GM12878 (cell line): ENCODE measurements around the gene NDUFB11. TPM values are rescaled to one million over a fixed set of nuclear protein-coding genes. Genes with fewer than 3 reads are reported as not detected.
A peak's percentile ranks its signal among the peaks of the same experiment; 100 is the strongest.

Experiments used
- ATAC-seq: fragments of 200-7000 bp; cut with Tn5 transposase; 3 replicates; pipeline ENCODE4 v1.9.1; 2020; ENCODE audit warnings: mild to moderate bottlenecking, moderate library complexity
- BruUV-seq: library from RNA; stranded (reverse); fragments of 400-500 nt; replicated peaks from 2 replicates; lab custom pipeline; 2021; lab: Mats Ljungman, UMichigan
- CTCF ChIA-PET: fragments of 300-600 bp; sonication (Branson Sonifier 250); formaldehyde crosslinking; extraction: SDS; loops from one replicate; lab custom pipeline; 2021; ENCODE audit warnings: inconsistent platforms; lab: Yijun Ruan, JAX
- POLR2A ChIA-PET: fragments of 350-600 bp; formaldehyde crosslinking; extraction: SDS; loops from one replicate; lab custom pipeline; 2021; ENCODE audit warnings: inconsistent platforms; lab: Charles Lee
- RAD21 ChIA-PET: fragments of 300-600 bp; sonication (Branson Sonifier 250); formaldehyde crosslinking; loops from one replicate; lab custom pipeline; 2023; ENCODE audit warnings: antibody characterized with exemption; ENCODE audit not compliant: unreplicated experiment; lab: Charles Lee
- SMC1A ChIA-PET: fragments of 300-600 bp; sonication (Branson Sonifier 250); formaldehyde crosslinking; loops from one replicate; lab custom pipeline; 2023; ENCODE audit not compliant: unreplicated experiment, uncharacterized antibody; lab: Charles Lee
- DNase-seq: peaks from one replicate; pipeline ENCODE4 v3.0.0-alpha.2; 2011; ENCODE audit warnings: low read depth, low spot score
- FAIRE-seq: peaks from 3 replicates; lab custom pipeline; 2011; peaks lifted over from hg19 to GRCh38; lab: Jason Lieb, UNC
- H2AFZ ChIP-seq: 2 replicates; pipeline ENCODE4 v1.6.0; 2011; ENCODE audit warnings: low read depth, low read length, control low read depth; ENCODE audit not compliant: control insufficient read depth
- H3K27ac ChIP-seq: 2 replicates; pipeline ENCODE4 v1.5.1; 2011; ENCODE audit warnings: control low read depth; ENCODE audit not compliant: control insufficient read depth, insufficient read depth
- H3K27me3 ChIP-seq, 2 experiments: replicated peaks in 1 of 2; 2 replicates each; pipeline versions ENCODE4 v1.6.0 to v1.6.1; 2011; ENCODE audit warnings: low read length in 1 of 2; ENCODE audit not compliant: control insufficient read depth in 2 of 2, insufficient read depth in 2 of 2
- H3K36me3 ChIP-seq, 2 experiments: 2 replicates each; pipeline ENCODE4 v1.5.1; 2011; ENCODE audit warnings: low read length in 1 of 2; ENCODE audit not compliant: control insufficient read depth in 2 of 2, insufficient read depth in 2 of 2
- H3K4me1 ChIP-seq: 2 replicates; pipeline ENCODE4 v1.6.1; 2011; ENCODE audit warnings: mild to moderate bottlenecking, low read length, moderate library complexity, mixed read lengths; ENCODE audit not compliant: control insufficient read depth, insufficient read depth
- H3K4me2 ChIP-seq: 2 replicates; pipeline ENCODE4 v1.6.0; 2011; ENCODE audit warnings: control low read depth; ENCODE audit not compliant: control insufficient read depth, insufficient read depth
- H3K4me3 ChIP-seq: fragments of 200-600 bp; sonication (generic); 2 replicates; pipeline ENCODE4 v1.5.1; 2016
- H3K79me2 ChIP-seq: 2 replicates; pipeline ENCODE4 v1.6.0; 2011; ENCODE audit warnings: low read length; ENCODE audit not compliant: control insufficient read depth, insufficient read depth
- H3K9ac ChIP-seq: 2 replicates; pipeline ENCODE4 v1.8.0; 2011; ENCODE audit warnings: low read length, control low read depth, mixed read lengths; ENCODE audit not compliant: control insufficient read depth, insufficient read depth
- H3K9me3 ChIP-seq: replicated peaks from 3 replicates; pipeline ENCODE4 v1.5.1; 2011; ENCODE audit warnings: mild to moderate bottlenecking, low read length; ENCODE audit not compliant: control insufficient read depth, insufficient read depth
- H4K20me1 ChIP-seq: 2 replicates; pipeline ENCODE4 v1.6.0; 2011; ENCODE audit not compliant: control insufficient read depth, insufficient read depth
- ATF7 ChIP-seq: fragments of 450-650 bp; IDR thresholded peaks from 2 replicates; pipeline ENCODE4 v1.6.1; 2016; ENCODE audit warnings: low read depth, mild to moderate bottlenecking
- JUNB ChIP-seq: IDR thresholded peaks from 2 replicates; pipeline ENCODE4 v1.6.1; 2016; ENCODE audit warnings: antibody characterized with exemption, mild to moderate bottlenecking
- NFYA ChIP-seq: IDR thresholded peaks from 2 replicates; pipeline ENCODE4 v1.6.1; 2011; ENCODE audit warnings: low read depth, mild to moderate bottlenecking, low read length, improper control_type of control experiment, borderline replicate concordance
- PKNOX1 ChIP-seq: fragments of 450-650 bp; IDR thresholded peaks from 2 replicates; pipeline ENCODE4 v1.6.1; 2016; ENCODE audit warnings: mild to moderate bottlenecking
- RAD21 ChIP-seq: IDR thresholded peaks from 2 replicates; pipeline ENCODE4 v1.6.1; 2011; ENCODE audit warnings: mild to moderate bottlenecking, low read depth, low read length, moderate library complexity; ENCODE audit not compliant: insufficient read depth
- RELB ChIP-seq: fragments of 450-650 bp; IDR thresholded peaks from 2 replicates; pipeline ENCODE4 v1.6.1; 2017; ENCODE audit warnings: low read depth, mild to moderate bottlenecking, moderate library complexity
- WGBS: methylation state at CpG from one replicate; pipeline ENCODE4 v1.1.6; 2016; ENCODE audit warnings: low lambda C conversion rate; ENCODE audit not compliant: insufficient replicate concordance, insufficient coverage; ENCODE audit errors: missing lambda C conversion rate; 5-methylcytosine and 5-hydroxymethylcytosine counted together
- in situ Hi-C: fragments of 300-500 bp; cut with MboI; formaldehyde crosslinking; loops from 9 replicates; pipeline ENCODE4 v1.14.3; 2018; ENCODE audit warnings: mixed read lengths
- intact Hi-C: fragments of 100-400 bp; cut with micrococcal nuclease; formaldehyde crosslinking; loops from one replicate; pipeline ENCODE4 v1.14.2; 2022; ENCODE audit not compliant: unreplicated experiment
- polyA plus RNA-seq, 11 experiments: library from polyadenylated mRNA; depleted of rRNA in 4 of 11; unstranded in 6 of 11; stranded (reverse) in 5 of 11; fragments of >200 nt; fragmentation: Nextera tagmentation in 4 of 11; fragmentation: Illumina TruSeq in 1 of 11; extraction: Ambion mirVana in 4 of 11; extraction: Trizol in 1 of 11; gene quantifications; 1 replicate in 1 of 11; 2 replicates in 10 of 11; pipeline versions ENCODE4 v1.2.1 to v1.2.3, GENCODE V29; 2011 to 2016; ENCODE audit warnings: inconsistent platforms in 2 of 11, missing spikeins in 2 of 11, low read depth in 1 of 11
- total RNA-seq, 4 experiments: library from RNA; depleted of rRNA in 3 of 4; stranded (reverse); fragments of >200 nt in 3 of 4; fragmentation: Illumina TruSeq in 1 of 4; extraction: Trizol in 1 of 4; gene quantifications; 2 replicates each; pipeline versions ENCODE4 v1.2.1 to v1.2.3, GENCODE V29; 2013 to 2021

The NDUFB11 gene
- total and polyA plus RNA-seq, 10 of the 15 experiments (the other 5 are each of a cell fraction or from before 2014, with no cell fraction given): 16.1 to 202 (median 83.3) TPM

GRCh38 chrX:47146936-47147859 lies 2.7 kb upstream of the NDUFB11 start:
- no peak for DNase-seq
- Histone ChIP-seq H3K4me1 (peaks cover 6% of the 10 kb centered on the region; the same call in 1 of the 2 replicates), H3K79me2 (peaks cover 65% of the 10 kb centered on the region), H4K20me1 (no peaks in the 10 kb centered on the region), H3K4me3 (peak overlapping the region; percentile 80; the same call in 1 of the 2 replicates), H2AFZ (no peak overlapping the region), H3K9me3 (no peaks in the 10 kb centered on the region; the same call in 2 of the 3 replicates), H3K4me2 (peak overlapping the region; percentile 66), H3K9ac (peak overlapping the region; percentile 90), H3K36me3 (no peaks in the 10 kb centered on the region; a peak in 2 of 4 replicates), H3K27ac (no peak overlapping the region), H3K27me3 (no peaks in the 10 kb centered on the region)
- TF ChIP-seq JUNB (no peak), PKNOX1 (no peak), ATF7 (no peak), RELB (no peak), NFYA (no peak), RAD21 (no peak)
- in situ Hi-C loops: no loop called here
- intact Hi-C loops: no loop called here
- no peak for ATAC-seq
- ChIA-PET RAD21 (no interaction called here), POLR2A (no interaction called here), SMC1A (interaction anchor here (0.6 kb wide), 1 partner anchor 38 kb away, joined by 3 read pairs; no protein-coding TSS in a partner anchor), CTCF (no interaction called here)
- FAIRE-seq: no peak
- BruUV-seq: no TSS peak
- 57% methylated on average over 12 of the region's 12 CpGs for WGBS
